CD4-positive, alpha-beta T cell (primary cell): ENCODE measurements around the gene DIAPH1. TPM values are rescaled to one million over a fixed set of nuclear protein-coding genes. Genes with fewer than 3 reads are reported as not detected.

Experiments
- ATAC-seq: fragments of 200-7000 bp; cut with Tn5 transposase; one replicate; pipeline ENCODE4 v1.10.0; 2022; ENCODE audit warnings: mild to moderate bottlenecking; ENCODE audit not compliant: poor library complexity
- CTCF ChIA-PET: fragments of 350-600 bp; sonication (Branson Sonifier 250); formaldehyde crosslinking; loops from one replicate; lab custom pipeline; 2021; ENCODE audit warnings: antibody characterized with exemption, inconsistent platforms; lab: Charles Lee
- POLR2A ChIA-PET: fragments of 350-600 bp; sonication (Branson Sonifier 250); formaldehyde crosslinking; loops from one replicate; lab custom pipeline; 2021; ENCODE audit warnings: antibody characterized with exemption, inconsistent platforms; lab: Charles Lee
- DNase-seq, 14 experiments: peaks; one replicate each; pipeline ENCODE4 v3.0.0-alpha.2; 2013 to 2020; ENCODE audit warnings: mixed read lengths in 2 of 14
- H3K27ac ChIP-seq, 2 donors: one replicate each; pipeline versions ENCODE4 v1.5.1 to v1.7.0; 2013; ENCODE audit warnings: low read length in 2 of 2, low read depth in 1 of 2, mild to moderate bottlenecking in 1 of 2
- H3K27me3 ChIP-seq, 2 experiments: 1 replicate in 1 of 2; 2 replicates in 1 of 2; pipeline versions ENCODE4 v1.6.1 to v1.7.0; 2013; ENCODE audit warnings: low read length in 2 of 2, control low read depth in 1 of 2, mild to moderate bottlenecking in 1 of 2, moderate library complexity in 1 of 2; ENCODE audit not compliant: insufficient read depth in 2 of 2, control insufficient read depth in 1 of 2
- H3K36me3 ChIP-seq: one replicate; pipeline ENCODE4 v1.6.1; 2013; ENCODE audit warnings: low read length, control low read depth; ENCODE audit not compliant: insufficient read depth
- H3K4me1 ChIP-seq: one replicate; pipeline ENCODE4 v1.6.1; 2013; ENCODE audit warnings: low read length, control low read depth; ENCODE audit not compliant: insufficient read depth
- H3K4me3 ChIP-seq: one replicate; pipeline ENCODE4 v1.5.1; 2013; ENCODE audit warnings: mild to moderate bottlenecking, low read length, moderate library complexity
- H3K9me3 ChIP-seq, 2 experiments: 1 replicate in 1 of 2; 2 replicates in 1 of 2; pipeline versions ENCODE4 v1.6.1 to v1.7.0; 2013; ENCODE audit warnings: low read length in 2 of 2, mild to moderate bottlenecking in 2 of 2, control low read depth in 1 of 2, moderate library complexity in 1 of 2; ENCODE audit not compliant: control insufficient read depth in 1 of 2, insufficient read depth in 1 of 2
- H3K27ac Mint-ChIP-seq: one replicate; pipeline ENCODE4 v1.8.0; 2020; ENCODE audit warnings: mixed read lengths
- H3K27me3 Mint-ChIP-seq: one replicate; pipeline ENCODE4 v1.8.0; 2021; ENCODE audit warnings: mixed read lengths
- H3K36me3 Mint-ChIP-seq: one replicate; pipeline ENCODE4 v1.8.0; 2021; ENCODE audit warnings: low read depth, mixed read lengths
- H3K4me1 Mint-ChIP-seq: one replicate; pipeline ENCODE4 v1.8.0; 2021; ENCODE audit warnings: low read depth, mixed read lengths
- H3K4me3 Mint-ChIP-seq: one replicate; pipeline ENCODE4 v1.8.0; 2020; ENCODE audit warnings: mild to moderate bottlenecking, mixed read lengths
- H3K9me3 Mint-ChIP-seq: one replicate; pipeline ENCODE4 v1.8.0; 2020; ENCODE audit warnings: mixed read lengths
- CTCF ChIP-seq: fragments of 200-600 bp; IDR thresholded peaks from one replicate; pipeline ENCODE4 v1.8.0; 2022; ENCODE audit warnings: antibody characterized with exemption, mild to moderate bottlenecking
- intact Hi-C, 2 experiments: fragments of 100-400 bp; cut with DNase I in 1 of 2; cut with micrococcal nuclease in 1 of 2; formaldehyde crosslinking; loops; one replicate each; pipeline versions ENCODE4 v1.15.1 to v1.9.0; 2023 to 2025; cut with DNase I, micrococcal nuclease
- total RNA-seq, 174 experiments: library from RNA in 2 of 174; stranded (reverse) in 2 of 174; gene quantifications; one replicate each; pipeline ENCODE4 v1.2.3 and lab custom pipeline; 2021 to 2026

Gene DIAPH1
- total RNA-seq, 2 experiments from 2014 or later: 159 to 161 TPM

DNA sequence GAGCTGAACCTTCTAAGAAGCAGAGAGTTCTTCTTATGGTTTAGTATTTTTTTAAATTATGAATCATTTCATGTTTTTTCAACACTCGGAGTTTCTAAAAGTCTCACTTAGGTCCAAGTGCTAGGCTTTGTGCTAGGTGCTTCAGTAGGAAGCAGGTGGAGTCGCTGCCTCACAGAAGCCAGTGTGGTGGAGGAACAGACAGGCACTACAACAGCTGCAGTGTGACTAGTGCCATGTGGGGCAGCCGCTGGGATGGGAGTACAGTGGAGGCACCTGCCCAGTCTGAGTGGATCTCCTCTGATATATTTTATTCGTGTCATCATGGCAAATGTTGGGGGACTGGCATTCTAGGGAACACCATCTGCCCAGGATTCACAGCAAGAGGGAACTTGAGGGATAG lies 114.6 kb downstream of the DIAPH1 start:
- CTCF ChIA-PET: no interaction called here
- no peaks in the 10 kb centered on the region for H3K36me3 Mint-ChIP-seq

GRCh38 chr5:141503681-141504080 lies 115.1 kb downstream of the DIAPH1 start:
- ChIA-PET POLR2A (no interaction called here), CTCF (no interaction called here)
- DNase-seq: no peak
- Histone ChIP-seq H3K27me3 (peaks cover 0 to 2% of the 10 kb centered on the region in 2 experiments), H3K4me3 (no peak overlapping the region), H3K9me3 (no peaks in the 10 kb centered on the region), H3K27ac (no peak overlapping the region), H3K36me3 (no peaks in the 10 kb centered on the region), H3K4me1 (no peaks in the 10 kb centered on the region)
- H3K9me3 Mint-ChIP-seq: no peaks in the 10 kb centered on the region
- peaks cover 23% of the 10 kb centered on the region for H3K27me3 Mint-ChIP-seq
- no peak for ATAC-seq
- H3K27ac Mint-ChIP-seq: no peak overlapping the region
- H3K4me3 Mint-ChIP-seq: no peak overlapping the region
- intact Hi-C loops: no loop called here
- TF ChIP-seq CTCF: no peak
- no peaks in the 10 kb centered on the region for H3K36me3 Mint-ChIP-seq
- no peaks in the 10 kb centered on the region for H3K4me1 Mint-ChIP-seq

More for the DNA sequence above, 114.6 kb downstream of the DIAPH1 start:
- Histone ChIP-seq H3K4me1 (no peaks in the 10 kb centered on the region), H3K36me3 (no peaks in the 10 kb centered on the region), H3K27ac (no peak overlapping the region), H3K9me3 (no peaks in the 10 kb centered on the region), H3K27me3 (peaks cover 0 to 2% of the 10 kb centered on the region in 2 experiments), H3K4me3 (no peak overlapping the region)
- Mint-ChIP-seq H3K9me3 (no peaks in the 10 kb centered on the region), H3K4me3 (no peak overlapping the region), H3K4me1 (no peaks in the 10 kb centered on the region), H3K27me3 (peaks cover 18% of the 10 kb centered on the region), H3K27ac (no peak overlapping the region)
- ATAC-seq (no peak), DNase-seq (no peak)
- POLR2A ChIA-PET: no interaction called here
- intact Hi-C loops: no loop called here
- no peak for TF ChIP-seq CTCF

- no peaks in the 10 kb centered on the region for H3K4me1 Mint-ChIP-seq
- no peak for DNase-seq
- H3K36me3 Mint-ChIP-seq: no peaks in the 10 kb centered on the region
- no peak overlapping the region for H3K27ac Mint-ChIP-seq
- intact Hi-C loops: no loop called here
- H3K9me3 Mint-ChIP-seq: no peaks in the 10 kb centered on the region
- ChIA-PET POLR2A (no interaction called here), CTCF (no interaction called here)
- Histone ChIP-seq H3K27me3 (peaks cover under 1 to 2% of the 10 kb centered on the region in 2 experiments), H3K4me1 (no peaks in the 10 kb centered on the region), H3K27ac (no peak overlapping the region), H3K4me3 (no peak overlapping the region), H3K36me3 (no peaks in the 10 kb centered on the region), H3K9me3 (no peaks in the 10 kb centered on the region)
- no peak for TF ChIP-seq CTCF
- H3K27me3 Mint-ChIP-seq: peaks cover 38% of the 10 kb centered on the region
- ATAC-seq: no peak
- no peak overlapping the region for H3K4me3 Mint-ChIP-seq
These were observed 117.0 kb downstream of the DIAPH1 start for GRCh38 chr5:141501761-141502160.
